ENCODE measurements around the gene DENR. TPM values are rescaled to one million over a fixed set of nuclear protein-coding genes. Genes with fewer than 3 reads are reported as not detected.

The DENR gene
- total and polyA plus RNA-seq, 2 of the 8 experiments (the other 6 are each of a cell fraction or from before 2014, with no cell fraction given), result 26.9 to 84.0 TPM

DNA sequence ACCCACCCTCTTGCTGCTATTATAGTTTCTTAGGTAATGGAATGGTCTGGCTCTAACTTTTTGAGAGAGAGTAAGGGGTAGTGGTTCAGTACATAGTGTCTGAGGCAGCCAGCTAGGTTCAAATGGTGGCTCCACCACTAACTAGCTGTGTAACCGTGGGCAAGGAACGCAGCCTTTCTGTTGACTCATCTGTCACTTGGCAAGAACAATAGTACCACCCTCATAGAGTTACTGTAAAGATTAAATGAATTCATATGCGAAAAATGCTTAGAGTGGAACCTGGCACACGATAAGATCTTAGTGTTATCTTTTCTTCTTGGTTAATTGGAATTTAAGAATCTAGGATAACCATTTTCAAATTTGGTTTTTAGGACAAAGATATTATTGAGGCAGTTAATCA is 35.8 kb downstream of the DENR start:
- no peak overlapping the region for H3K23ac ChIP-seq (ENCODE audit: insufficient read length)
- H2AK5ac ChIP-seq (ENCODE audit: low read depth, low read length), result no peak overlapping the region
- H3K79me2 ChIP-seq (ENCODE audit: control insufficient read depth in 1 of 2, insufficient read depth in 2 of 2, low read length in 2 of 2), result no peaks in the 10 kb centered on the region
- no peak overlapping the region for H2BK120ac ChIP-seq (replicated peaks; ENCODE audit: low read depth, low read length)
- no peak overlapping the region for H3K4ac ChIP-seq (replicated peaks; ENCODE audit: insufficient read length, low read depth, low read length)
- no peak overlapping the region for H2BK12ac ChIP-seq (ENCODE audit: low read depth, low read length)
- no peak overlapping the region for H3K4me2 ChIP-seq (ENCODE audit: insufficient read depth in 1 of 2, low read depth in 2 of 2, low read length in 2 of 2)
- no peak overlapping the region for H2AFZ ChIP-seq (ENCODE audit: low read length)
- no peak overlapping the region for H3K4me3 ChIP-seq (ENCODE audit: extremely low read depth in 1 of 4, insufficient read depth in 2 of 4, low read depth in 3 of 4, low read length in 4 of 4)
- WGBS, 2 experiments (ENCODE audit: extremely low coverage in 1 of 2, insufficient coverage in 1 of 2, insufficient read length in 1 of 2, insufficient replicate concordance in 2 of 2, low coverage in 1 of 2, low lambda C conversion rate in 2 of 2, missing lambda C conversion rate in 1 of 2), result 89% methylated on average over 4 of the region's 4 CpGs; no CpG with 5 or more reads in 1 of the 2 experiments
- FAIRE-seq (no peak), DNase-seq (ENCODE audit: low read depth in 1 of 2, low spot score in 2 of 2) (no peak)
- TF ChIP-seq GABPA (IDR thresholded peaks at IDR 0.05; ENCODE audit: borderline replicate concordance, insufficient read depth, low read length), result no peak
- TF ChIP-seq MAFK (IDR thresholded peaks at IDR 0.05; ENCODE audit: low read depth, low read length), result no peak
- TF ChIP-seq CREB1 (IDR thresholded peaks at IDR 0.05), result no peak
- TF ChIP-seq BRCA1 (IDR thresholded peaks at IDR 0.05; ENCODE audit: low read depth, low read length), result no peak
- no peak for TF ChIP-seq RBBP5 (IDR thresholded peaks at IDR 0.05; ENCODE audit: borderline replicate concordance, low read depth, low read length)
- TF ChIP-seq TAF7 (optimal IDR thresholded peaks at IDR 0.05; ENCODE audit: borderline replicate concordance, low read depth, low read length), result no peak
- TF ChIP-seq POLR2AphosphoS5 (IDR thresholded peaks at IDR 0.05; ENCODE audit: low read depth, low read length), result no peak
- no peak for TF ChIP-seq BACH1 (IDR thresholded peaks at IDR 0.05; ENCODE audit: low read length)
- TF ChIP-seq SP1 (IDR thresholded peaks at IDR 0.05; ENCODE audit: low read depth, low read length), result no peak
- no peak for TF ChIP-seq NRF1 (IDR thresholded peaks at IDR 0.05; ENCODE audit: low read depth, low read length)
- TF ChIP-seq ZNF274 (IDR thresholded peaks at IDR 0.05; ENCODE audit: borderline replicate concordance, extremely low read depth, low read length), result no peak
- H3K36me3 ChIP-seq (ENCODE audit: control insufficient read depth in 2 of 4, insufficient read depth in 4 of 4, low read length in 3 of 4), result no peaks in the 10 kb centered on the region
- no peaks in the 10 kb centered on the region for H3K9me3 ChIP-seq (ENCODE audit: insufficient read depth in 2 of 2, low read depth in 1 of 2, low read length in 1 of 2)
- peaks cover 0 to 3% (median 0%) of the 10 kb centered on the region in 4 experiments; a peak in 2 of 7 replicates for H3K4me1 ChIP-seq (replicated peaks in 1 of 4; ENCODE audit: control insufficient read depth in 3 of 4, insufficient read depth in 4 of 4, low read length in 3 of 4)
- no peak overlapping the region for H3K14ac ChIP-seq (ENCODE audit: insufficient read length)
- H3K27ac ChIP-seq (ENCODE audit: low read depth, low read length), result no peak overlapping the region
- H3K56ac ChIP-seq (replicated peaks; ENCODE audit: insufficient read length, low read depth, low read length), result no peak overlapping the region
- H4K5ac ChIP-seq (ENCODE audit: insufficient read length, low read depth, low read length), result no peak overlapping the region
- H4K20me1 ChIP-seq (replicated peaks in 1 of 2; ENCODE audit: control insufficient read depth in 1 of 2, insufficient read depth in 2 of 2, low read length in 2 of 2), result no peaks in the 10 kb centered on the region
- no peak overlapping the region for H2BK20ac ChIP-seq (ENCODE audit: low read length)
- H3K18ac ChIP-seq (ENCODE audit: extremely low read depth, low read length), result no peak overlapping the region
- no peaks in the 10 kb centered on the region for H3K79me1 ChIP-seq (ENCODE audit: low read depth, low read length)
- no peak overlapping the region for H4K91ac ChIP-seq (replicated peaks; ENCODE audit: insufficient read length, low read length)
- no peak overlapping the region for H3K9ac ChIP-seq (replicated peaks in 1 of 4; ENCODE audit: extremely low read depth in 1 of 4, low read depth in 3 of 4, low read length in 3 of 4)
- POLR2A ChIA-PET (ENCODE audit: partially characterized antibody), result interaction anchor here (1.2 kb wide), 1 partner anchor 15 kb away, joined by 4 read pairs; the partner anchor contains the start of gene CCDC62
- no peaks in the 10 kb centered on the region for H3K27me3 ChIP-seq (replicated peaks in 1 of 4; ENCODE audit: control insufficient read depth in 3 of 4, extremely low read depth in 1 of 4, insufficient read depth in 3 of 4, low read length in 3 of 4)
- no peak overlapping the region for H2BK5ac ChIP-seq (ENCODE audit: low read depth, low read length)
- H4K8ac ChIP-seq (ENCODE audit: extremely low read depth, insufficient read depth, low read length), result no peak overlapping the region
- no peak overlapping the region for H2BK15ac ChIP-seq (ENCODE audit: low read length)
- CTCF ChIA-PET (ENCODE audit: partially characterized antibody), result no interaction called here
- H3K23me2 ChIP-seq (ENCODE audit: low read depth, low read length), result no peaks in the 10 kb centered on the region

Data from H1 (cell line).